KG1 (cell line): ENCODE data around the gene LNPEP.
"Not testable (repeated sequence)": the region's sequence is repeated elsewhere in the genome, so short reads cannot be mapped to it uniquely, and the experiment has no call there.

Experiments used
- DNase-seq: peaks from one replicate; lab custom pipeline; 2025; lab: John Stamatoyannopoulos, UW

The LNPEP gene

DNA sequence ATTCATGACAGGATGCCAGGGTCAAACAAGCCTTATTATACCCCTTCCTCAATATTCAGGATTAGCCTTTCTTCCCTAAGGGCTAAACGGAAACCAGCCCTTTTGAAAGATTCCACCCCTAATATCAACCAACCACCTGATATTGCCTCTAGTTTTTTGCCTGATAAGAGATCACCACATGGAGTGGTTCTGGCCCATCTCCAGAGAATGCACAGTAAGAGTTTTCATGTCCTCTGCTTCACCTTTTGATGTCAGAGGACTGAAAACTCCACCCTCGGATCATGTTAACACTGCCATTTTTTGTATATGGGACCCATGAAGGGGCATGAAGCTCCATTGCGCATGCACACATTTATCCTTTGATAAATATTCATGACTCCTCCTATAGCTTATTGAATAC is 5.8 kb upstream of the LNPEP start:
- DNase-seq = no peak

DNA sequence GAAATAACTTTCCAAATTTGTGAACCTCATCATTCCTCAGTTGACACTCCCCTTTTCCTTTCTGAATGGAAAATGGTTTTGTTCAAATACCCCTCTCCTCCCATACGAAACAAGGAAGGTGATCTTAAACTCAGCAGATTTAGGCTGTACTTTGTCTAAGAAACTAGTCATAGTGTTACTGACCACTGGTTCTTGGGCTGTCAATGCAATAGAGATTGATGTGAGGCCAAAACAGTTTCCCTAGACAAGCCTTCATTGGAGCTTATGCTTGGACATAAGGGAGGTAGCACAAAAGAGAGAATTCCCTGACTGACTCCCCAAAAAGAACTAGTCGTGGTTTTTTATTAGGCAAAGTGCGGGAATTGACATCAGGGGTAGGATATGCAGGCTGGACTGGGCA is 5.3 kb upstream of the LNPEP start:
- DNase-seq = no peak

DNA sequence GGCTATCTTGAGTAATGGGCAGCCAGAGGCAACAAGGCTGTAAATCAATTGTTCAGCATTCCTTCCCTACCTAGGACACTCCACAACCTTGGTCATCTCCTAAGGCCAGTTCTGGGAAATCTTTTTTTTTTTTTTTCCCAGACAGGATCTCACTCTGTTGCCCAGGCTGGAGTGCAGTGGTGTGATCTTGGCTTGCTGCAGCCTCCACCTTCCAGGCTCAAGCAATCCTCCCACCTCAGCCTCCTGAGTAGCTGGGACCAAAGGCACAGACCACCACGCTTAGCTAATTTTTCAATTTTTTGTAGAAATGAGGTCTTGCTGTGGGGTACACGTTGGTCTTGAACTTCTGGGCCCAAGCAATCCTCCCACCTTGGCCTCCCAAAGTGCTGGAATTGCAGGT is 4.8 kb upstream of the LNPEP start:
- not testable (repeated sequence) for DNase-seq

DNA sequence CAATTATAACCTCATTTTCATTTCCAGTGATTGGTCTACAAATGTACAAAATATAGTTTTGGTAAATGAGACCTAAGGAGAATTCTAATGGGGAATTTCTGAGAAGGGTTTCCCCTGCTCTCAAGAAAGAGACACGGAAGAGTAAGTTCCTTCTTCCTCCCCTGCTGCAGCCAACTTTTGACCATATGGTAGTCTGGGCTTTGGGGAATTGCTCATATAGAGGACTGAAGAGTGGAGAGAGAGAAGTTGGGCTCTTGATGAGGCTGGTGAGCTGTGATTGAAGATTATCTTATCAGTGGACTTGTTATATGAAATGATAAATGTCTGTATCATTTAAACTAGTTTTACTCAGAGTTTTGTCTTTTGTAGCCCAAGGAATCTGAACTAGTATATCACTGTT is 4.3 kb upstream of the LNPEP start:
- no peak for DNase-seq

DNA sequence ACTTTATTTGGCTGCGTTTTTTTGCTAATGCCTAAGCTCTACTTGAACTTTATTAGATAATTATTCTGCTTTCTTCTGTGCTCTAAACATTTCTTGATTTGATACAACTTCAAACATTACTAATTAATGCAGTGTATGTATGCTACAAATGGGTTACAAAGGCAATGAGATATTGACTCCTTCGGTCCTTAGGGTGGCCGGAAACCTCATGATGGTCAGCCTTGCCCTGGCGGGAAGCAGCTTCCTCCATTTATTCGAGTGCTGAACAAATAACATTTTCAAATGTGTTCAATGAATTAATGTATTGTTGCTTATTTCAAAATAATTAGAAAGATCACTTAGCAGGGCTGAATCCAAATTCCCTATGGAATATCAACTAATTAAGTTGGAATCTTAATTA is 3.9 kb upstream of the LNPEP start:
- DNase-seq = no peak

DNA sequence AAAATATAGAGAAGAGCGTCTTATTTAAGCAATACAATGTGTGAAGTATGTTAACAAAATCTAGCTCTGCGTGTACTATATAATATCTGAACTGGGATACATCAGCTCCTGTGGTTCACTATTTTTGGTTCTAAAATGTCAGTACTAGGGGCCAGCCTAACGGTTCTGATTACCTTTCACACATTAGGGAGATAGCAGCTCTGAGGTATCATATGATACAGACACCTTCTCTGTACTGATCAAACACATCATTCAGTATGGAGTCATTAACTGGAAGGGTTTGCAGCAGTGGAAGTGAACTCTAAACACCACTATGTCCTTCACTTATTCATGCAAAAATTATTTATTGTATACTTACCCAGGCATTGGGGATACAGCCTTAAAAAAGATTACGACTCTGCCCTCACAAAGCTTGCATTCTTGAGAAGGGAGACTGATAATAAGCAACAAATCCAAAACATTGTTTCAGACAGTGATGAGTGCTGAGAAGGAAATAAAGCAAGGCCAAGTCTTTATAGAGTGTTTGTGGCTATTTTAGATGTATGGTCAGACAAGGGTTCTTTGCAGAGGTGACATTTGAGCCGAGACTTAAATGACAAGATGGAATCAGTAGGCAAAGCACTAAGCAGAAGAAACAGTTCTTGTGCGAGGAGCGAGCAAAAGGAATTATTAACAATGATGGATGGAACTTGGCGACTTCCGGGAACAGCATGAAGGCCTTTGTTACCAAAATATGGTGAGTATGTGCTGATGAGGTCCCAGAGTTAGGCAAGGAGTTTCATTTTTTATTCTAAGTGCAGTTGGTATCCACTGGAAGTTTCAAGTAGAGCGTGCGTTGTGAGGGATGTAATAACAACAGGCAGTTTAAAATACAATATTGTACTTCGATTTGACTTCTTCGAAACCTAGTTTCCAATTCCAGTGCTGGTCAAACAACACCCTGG is 1.8 kb upstream of the LNPEP start:
- DNase-seq = no peak

DNA sequence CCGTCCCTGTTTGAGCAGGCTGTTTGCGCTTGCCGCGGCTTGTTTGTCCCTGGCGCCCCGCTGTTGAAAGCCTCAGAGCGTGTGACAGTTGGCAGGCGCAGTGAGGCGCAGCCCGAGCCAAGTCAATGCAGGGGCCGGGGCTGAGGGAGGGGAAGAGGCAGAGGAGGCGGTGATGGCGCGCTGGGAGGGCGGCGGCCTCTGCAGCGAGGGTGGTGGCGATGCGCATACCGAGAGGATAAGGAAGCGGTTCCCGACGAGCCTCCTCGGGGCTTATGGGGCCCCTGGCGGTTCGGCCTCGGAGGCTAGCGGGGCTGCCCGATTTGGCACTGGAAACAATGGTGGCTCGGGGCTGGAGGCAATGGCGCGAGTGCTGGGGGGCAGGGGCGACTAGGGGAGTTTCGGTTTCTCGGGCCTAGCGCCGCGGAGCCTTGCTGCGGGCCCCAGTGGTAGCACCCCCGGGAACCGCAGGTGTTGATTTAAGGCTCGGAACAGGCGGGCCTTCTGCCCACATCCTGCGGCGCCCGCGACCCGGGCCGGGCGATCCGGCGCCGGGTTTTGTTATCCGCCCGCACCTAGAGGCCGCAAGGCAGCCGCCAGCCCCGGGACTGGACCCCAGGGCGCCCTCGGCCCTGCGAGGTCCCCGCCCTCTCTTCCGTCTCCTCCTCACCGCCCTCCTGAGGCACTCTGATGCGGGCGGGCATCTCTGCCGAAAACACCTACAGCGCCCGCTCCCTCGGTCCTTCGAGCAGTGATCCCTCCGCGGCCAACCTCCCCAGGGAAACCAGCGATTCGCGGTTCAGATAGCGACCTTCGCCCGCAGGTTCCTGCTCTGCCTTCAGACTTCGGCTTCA is 947 bp upstream of the LNPEP start:
- peak; percentile 65 for DNase-seq

DNA sequence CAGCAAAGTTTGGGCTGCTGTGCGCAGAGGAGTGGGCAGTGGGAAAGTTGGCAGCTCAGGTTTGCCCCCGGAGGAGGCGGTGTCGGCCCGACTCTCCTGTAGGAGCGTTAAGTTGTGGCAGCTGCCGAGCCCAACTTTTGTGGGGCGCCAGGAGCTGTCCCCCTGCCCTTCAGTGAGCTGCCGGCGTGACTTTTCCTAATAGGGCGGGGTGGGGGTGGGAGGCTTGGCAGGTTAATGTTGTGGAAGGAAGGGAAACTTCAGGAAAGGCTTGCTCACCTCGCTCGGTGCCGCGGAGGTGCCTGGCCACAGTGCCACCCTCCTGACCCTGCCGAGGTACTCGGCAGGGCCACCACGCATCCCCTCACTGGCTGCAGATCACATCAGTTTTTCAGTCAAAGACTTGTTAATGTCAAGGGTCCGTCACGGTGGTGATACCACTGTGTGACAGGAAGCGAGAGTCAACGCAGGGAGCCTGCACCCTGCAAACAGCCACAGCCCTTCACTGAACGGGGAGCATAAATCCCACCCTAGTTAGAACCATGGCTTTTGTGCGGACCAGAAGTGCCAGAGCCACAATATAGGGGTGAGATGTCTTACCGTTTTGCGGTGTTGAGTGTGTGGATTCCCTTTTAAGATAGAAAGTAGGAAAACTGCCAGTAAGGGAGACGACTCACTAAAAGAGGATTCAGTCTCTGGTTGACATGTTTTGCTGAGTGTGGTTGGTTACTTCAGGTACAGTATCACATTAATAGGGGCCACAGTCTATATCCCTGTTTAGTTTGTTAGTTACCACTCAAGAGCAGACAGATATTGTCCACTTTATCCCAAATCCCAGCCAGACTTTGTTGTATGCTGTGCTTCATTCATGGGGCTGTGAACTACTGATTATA is 796 bp downstream of the LNPEP start:
- no peak for DNase-seq

DNA sequence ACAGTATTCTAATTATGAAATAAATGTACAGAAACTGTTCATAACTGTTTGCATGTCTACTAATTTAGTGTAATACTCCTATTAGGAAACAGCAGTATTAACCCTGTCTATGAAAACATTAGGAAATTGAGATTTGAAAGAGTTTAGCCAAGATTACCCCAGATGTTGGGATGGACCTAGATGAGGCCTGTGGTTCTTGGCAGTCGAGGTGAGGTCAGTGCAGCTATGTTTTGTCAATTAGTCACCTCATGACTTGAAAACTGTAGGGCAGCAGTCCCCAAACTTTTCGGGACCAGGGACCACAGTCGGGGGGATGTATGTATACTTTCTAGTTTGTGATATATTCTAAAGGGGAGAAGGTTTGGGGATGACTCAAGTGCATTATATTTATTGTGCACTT is 4.7 kb downstream of the LNPEP start:
- DNase-seq = no peak

DNA sequence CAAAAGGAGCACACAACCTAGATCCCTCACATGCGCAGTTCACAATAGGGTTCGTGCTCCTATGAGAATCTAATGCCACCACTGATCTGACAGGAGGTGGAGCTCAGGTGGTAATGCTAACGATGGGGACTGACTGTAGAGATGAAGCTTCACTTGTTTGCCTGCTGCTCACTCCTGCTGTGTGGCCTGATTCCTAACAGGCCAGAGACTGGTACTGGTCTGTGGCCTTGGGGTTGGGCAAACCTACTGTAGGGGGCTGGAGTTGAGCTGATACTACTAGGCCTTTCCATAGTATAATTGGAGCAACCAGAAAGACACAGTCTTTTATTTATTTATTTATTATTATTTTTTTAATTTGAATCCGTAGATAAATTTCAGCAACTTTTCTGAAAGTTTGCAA is 5.3 kb downstream of the LNPEP start:
- no peak for DNase-seq

DNA sequence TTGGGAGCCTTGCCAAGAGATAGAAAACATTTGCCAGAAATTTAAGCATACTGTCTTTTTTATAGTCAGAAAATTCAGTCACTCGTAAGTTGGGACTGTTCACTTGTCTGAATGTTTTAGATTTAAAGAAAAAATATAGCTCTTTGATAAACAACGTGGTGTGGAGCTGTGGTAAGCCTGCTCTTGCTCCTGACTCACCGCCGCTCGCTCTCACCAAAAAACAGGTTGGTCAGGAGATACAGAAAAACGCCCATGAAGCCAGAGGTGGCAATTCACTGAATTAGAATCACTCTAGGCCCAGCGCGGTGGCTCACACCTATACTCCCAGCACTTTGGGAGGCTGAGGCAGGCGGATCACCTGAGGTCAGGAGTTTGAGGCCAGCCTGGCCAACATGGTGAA is 6.2 kb downstream of the LNPEP start:
- DNase-seq = no peak

DNA sequence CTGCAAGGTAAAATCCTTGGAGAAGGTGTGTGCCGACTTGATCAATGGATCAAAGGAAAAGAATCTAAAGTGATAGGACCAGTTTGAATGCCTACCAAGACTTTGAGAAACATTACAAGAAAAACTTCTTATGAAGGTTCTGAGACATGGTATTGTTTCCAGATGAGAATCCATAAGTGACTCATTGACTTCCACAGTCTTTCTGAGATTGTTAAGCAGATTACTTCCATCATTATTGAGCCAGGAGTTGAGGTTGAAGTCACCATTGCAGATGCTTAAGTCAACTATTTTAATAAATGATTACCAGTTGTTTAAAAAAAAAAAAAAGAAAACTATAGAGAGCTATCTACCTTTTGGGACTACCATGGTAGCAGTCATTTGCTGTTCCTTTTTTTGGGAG is 7.0 kb downstream of the LNPEP start:
- DNase-seq = no peak

DNA sequence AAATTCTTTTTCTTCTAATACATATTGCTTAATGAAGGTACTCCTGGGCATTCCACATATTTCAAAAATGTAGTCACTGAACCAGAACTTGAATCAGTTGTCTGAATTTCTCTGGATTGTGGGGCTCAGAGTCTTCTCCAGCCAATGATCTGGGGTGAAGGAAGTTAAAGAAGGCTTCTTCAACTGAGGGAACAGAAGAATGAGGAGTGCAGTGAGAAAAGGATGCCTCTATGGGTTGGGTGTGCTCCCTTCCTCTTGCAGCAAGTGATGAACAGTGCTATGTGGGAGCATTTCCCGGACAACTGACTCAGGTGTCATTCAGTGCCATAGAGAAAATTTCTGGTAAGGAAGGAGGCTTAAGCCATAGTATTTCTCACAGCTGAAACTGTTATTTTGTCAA is 7.9 kb downstream of the LNPEP start:
- DNase-seq = no peak

DNA sequence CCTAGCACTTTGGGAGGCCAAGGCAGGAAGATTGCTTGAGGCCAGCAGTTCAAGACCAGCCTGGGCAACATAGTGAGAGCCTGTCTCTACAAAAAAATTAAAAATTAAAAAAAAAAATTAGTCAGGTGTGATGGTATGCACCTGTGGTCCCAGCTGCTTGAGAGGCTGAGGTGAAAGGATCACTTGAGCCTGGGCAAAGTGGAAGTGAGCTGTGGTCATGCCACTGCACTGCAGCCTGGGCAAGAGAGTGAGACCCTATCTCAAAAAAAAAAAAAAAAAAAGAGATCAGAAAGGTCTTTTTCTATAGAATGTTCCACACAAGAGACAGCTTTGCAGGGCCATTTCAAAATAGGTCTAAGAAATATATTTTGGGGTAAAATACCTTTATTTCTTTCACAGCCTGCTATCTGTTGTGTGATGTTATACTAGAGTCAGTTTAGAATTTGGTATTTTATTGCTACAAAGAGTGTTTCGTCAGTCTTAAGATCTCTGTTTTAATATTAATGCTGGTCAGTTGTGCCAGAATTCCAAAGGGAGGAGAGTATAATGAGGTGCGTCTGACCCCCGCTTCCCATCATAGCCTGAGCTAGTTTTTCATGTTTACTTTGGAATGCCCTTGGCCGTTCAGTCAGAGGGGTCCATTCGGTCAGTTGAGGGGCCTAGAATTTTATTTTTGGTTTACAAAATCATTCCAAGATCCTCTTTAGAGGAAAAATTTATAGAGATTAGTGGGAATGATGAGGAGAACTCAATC is 9.4 kb downstream of the LNPEP start:
- no peak for DNase-seq

DNA sequence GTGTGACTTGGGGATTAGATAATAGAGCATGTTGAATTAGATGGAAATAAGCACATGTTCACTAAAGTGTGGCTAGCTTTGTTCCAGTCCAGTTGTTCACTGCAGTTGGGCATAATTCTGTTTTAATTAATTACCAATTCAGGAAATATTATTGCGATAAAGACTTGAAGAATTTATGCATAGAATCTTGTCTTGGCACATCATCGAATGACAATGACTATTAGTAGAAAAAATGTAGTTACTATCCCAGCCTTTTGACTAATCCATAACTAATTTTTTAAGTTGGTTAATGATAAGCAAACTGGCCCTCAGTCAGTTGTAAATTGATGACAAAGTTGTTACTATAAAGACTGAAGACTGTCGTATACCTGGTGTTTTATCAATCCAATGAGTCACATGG is 10.5 kb downstream of the LNPEP start:
- no peak for DNase-seq

DNA sequence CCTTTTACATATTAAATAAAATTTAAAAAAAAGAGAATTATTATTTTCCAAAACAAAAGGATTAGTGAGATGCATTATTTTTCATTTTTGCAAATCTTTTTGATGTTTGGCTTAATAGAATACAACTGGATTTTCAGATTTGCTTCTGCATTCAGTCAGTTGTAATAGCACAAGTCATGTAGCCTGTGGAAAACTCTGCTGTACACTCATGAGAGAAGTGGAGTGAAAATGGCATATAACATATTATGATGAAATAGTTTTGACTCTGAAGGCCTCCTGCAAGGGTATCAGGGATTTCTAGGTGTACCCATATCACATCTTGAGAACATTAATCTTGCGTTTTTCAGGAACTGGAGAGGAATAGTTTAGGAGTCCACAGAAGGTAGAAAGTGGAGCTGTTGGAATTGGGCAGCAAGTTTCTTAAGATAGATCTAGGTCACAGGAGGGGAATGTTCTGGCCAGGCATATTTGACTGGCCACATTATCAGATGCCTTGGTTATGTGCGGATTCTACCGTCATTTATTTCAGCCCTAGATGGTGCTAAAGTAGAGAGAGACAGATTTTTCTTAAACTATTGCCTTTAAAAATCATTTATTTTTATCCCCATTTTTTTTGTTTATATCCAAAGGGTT is 16.4 kb downstream of the LNPEP start:
- no peak for DNase-seq

DNA sequence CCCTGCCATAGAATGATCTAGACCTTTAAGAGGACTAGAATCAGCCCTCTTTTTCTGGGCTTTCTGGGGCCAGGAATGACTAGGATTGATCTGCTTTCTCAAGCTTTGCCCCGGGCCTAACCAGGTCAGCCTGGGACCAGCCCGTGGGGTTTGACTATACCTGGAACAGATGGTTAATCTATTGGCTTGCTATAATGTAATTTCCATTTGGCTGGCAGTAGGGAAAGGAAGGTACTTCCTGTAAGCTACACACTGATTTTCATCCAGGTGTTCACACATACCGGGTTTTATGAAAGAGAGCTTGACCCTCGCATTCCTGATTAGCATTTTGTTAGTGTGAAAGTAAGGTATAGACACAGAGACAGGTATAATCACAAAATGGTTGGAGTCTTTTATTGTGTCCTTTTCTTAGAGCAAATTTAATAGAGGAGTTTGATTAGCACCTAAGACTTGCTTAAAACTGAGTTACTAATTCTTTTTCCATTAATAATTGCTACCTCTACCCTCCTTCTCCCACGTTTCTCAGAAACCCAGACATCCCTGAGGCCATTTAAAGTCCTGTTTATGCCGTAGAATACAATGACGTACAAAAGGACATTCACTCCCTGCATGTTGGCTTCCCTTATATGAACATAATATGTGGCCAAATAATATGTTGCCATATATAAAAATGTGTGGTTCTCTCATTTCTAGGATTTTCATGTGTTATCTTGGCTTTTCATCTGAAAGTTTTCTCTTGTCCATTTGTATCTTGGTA is 17.3 kb downstream of the LNPEP start:
- no peak for DNase-seq

DNA sequence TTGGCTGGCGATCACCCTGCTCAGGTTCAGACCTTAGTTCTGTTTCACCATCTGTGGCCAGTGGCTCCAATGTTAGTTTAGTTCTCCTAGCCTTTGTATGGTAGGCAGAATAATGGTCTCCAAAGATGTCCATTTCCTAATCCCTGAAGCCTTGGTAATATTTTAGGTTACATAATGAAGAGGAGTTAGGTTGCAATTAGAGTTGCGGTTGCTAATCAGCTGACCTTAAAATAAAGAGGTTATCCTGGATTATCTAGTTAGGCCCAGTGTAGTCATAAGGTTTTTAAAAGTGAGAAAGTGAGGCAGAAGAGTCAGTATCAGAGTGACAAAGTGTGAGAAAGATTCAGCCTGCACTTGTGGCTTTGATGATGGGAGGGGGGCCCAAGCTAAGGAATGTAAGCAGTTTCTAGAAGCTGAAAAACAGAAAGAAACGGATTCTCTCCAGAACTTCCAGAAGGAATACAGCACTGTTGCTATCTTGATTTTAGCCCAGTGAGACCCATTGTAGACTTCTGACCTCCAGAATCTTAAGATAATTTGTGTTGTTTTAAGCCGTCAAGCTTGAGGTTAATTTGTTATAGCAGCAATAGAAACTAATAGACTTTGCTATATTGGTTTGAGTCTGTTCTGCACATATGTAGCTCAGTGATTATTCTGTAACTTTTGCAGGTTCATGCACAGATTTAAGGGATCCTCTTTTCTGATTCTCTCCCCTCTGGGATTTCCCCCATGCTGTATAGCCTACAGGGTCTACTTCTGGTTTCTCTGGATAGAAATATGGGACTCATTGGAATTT is 21.6 kb downstream of the LNPEP start:
- no peak for DNase-seq

DNA sequence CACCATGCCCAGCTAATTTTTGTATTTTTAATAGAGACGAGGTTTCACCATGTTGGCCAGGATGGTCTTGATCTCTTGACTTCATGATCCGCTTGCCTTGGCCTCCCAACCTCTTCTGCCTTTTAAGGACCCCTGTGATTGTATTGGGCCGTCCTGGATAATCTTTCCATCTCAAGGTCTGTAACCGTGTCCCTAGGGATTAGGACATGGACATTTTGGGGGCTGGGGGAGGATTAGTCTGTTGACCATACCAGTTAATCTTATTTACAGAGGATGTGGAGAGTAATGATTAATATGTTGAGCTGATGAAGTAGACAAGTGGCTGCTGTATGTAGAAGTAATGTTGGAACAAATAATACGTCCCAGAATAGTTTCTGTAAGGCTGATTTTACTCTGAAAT is 23.1 kb downstream of the LNPEP start:
- DNase-seq = no peak
